NT2/D1 (cell line): ENCODE data around the gene PCP4.

Experiments used
- DNase-seq: peaks from one replicate; pipeline ENCODE4 v3.0.0-alpha.2; 2011; ENCODE audit warnings: low read depth, low spot score
- H3K27me3 ChIP-seq: 2 replicates; pipeline ENCODE4 v1.6.0; 2011; ENCODE audit warnings: mild to moderate bottlenecking; ENCODE audit not compliant: insufficient read length, insufficient read depth
- H3K36me3 ChIP-seq: 2 replicates; pipeline ENCODE4 v1.6.1; 2011; ENCODE audit warnings: mild to moderate bottlenecking, low read length, mixed read lengths; ENCODE audit not compliant: insufficient read depth, insufficient read length
- H3K4me1 ChIP-seq: 2 replicates; pipeline ENCODE4 v1.5.1; 2011; ENCODE audit not compliant: insufficient read depth, insufficient read length
- H3K4me3 ChIP-seq: 2 replicates; pipeline ENCODE4 v1.5.1; 2011; ENCODE audit warnings: low read depth; ENCODE audit not compliant: insufficient read length
- H3K9ac ChIP-seq: 2 replicates; pipeline ENCODE4 v1.6.0; 2011; ENCODE audit warnings: low read depth; ENCODE audit not compliant: insufficient read length
- H3K9me3 ChIP-seq: 2 replicates; pipeline ENCODE4 v1.5.1; 2011; ENCODE audit warnings: mild to moderate bottlenecking, low read length; ENCODE audit not compliant: insufficient read depth
- SUZ12 ChIP-seq: IDR thresholded peaks from 2 replicates; pipeline ENCODE4 v1.6.1; 2011; ENCODE audit not compliant: insufficient read length, insufficient read depth; ENCODE audit errors: extremely low read depth
- YY1 ChIP-seq: IDR thresholded peaks from 2 replicates; pipeline ENCODE4 v1.6.1; 2011; ENCODE audit not compliant: insufficient read length, insufficient read depth
- ZNF274 ChIP-seq: IDR thresholded peaks from 2 replicates; pipeline ENCODE4 v1.6.1; 2011; ENCODE audit warnings: mild to moderate bottlenecking, low read depth, low read length

The PCP4 gene

GRCh38 chr21:39867198-39867650 is at the start of gene PCP4:
Gene PCP4 (plus strand): TSS chr21:39867438. CDS start chr21:39867502, 64 bp downstream.
- no peaks in the 10 kb centered on the region for H3K9me3 ChIP-seq
- H3K4me3 ChIP-seq: no peak within 1 kb of the TSS
- TF ChIP-seq ZNF274: no peak
- TF ChIP-seq SUZ12: no peak
- no peak for TF ChIP-seq YY1

GRCh38 chr21:39818557-39818956 is 48.7 kb upstream of the PCP4 start:
- Histone ChIP-seq H3K9ac (no peak overlapping the region), H3K27me3 (no peaks in the 10 kb centered on the region), H3K4me1 (no peaks in the 10 kb centered on the region), H3K4me3 (no peak overlapping the region), H3K36me3 (no peaks in the 10 kb centered on the region), H3K9me3 (peaks cover 8% of the 10 kb centered on the region; the same call in 1 of the 2 replicates)
- no peak for TF ChIP-seq ZNF274
- TF ChIP-seq YY1: no peak
- TF ChIP-seq SUZ12: no peak
- no peak for DNase-seq

More at GRCh38 chr21:39867198-39867650, at the start of gene PCP4:
- Histone ChIP-seq H3K4me1 (no peaks in the 10 kb centered on the region), H3K27me3 (peaks cover 3% of the 10 kb centered on the region), H3K36me3 (no peaks in the 10 kb centered on the region), H3K9ac (no peak within 1 kb of the TSS)
- DNase-seq: peak; percentile 88

- no peaks in the 10 kb centered on the region for H3K9me3 ChIP-seq
- no peak for DNase-seq
- no peaks in the 10 kb centered on the region for H3K27me3 ChIP-seq
- no peak overlapping the region for H3K4me3 ChIP-seq
- no peak for TF ChIP-seq YY1
- no peak for TF ChIP-seq SUZ12
- no peak for TF ChIP-seq ZNF274
- no peaks in the 10 kb centered on the region for H3K36me3 ChIP-seq
- no peaks in the 10 kb centered on the region for H3K4me1 ChIP-seq
- H3K9ac ChIP-seq: no peak overlapping the region
These were observed 45.2 kb upstream of the PCP4 start for GRCh38 chr21:39822042-39822441.

- Histone ChIP-seq H3K9ac (no peak overlapping the region), H3K9me3 (no peaks in the 10 kb centered on the region), H3K36me3 (no peaks in the 10 kb centered on the region), H3K4me3 (no peak overlapping the region), H3K4me1 (no peaks in the 10 kb centered on the region), H3K27me3 (no peaks in the 10 kb centered on the region)
- DNase-seq: no peak
- TF ChIP-seq ZNF274 (no peak), YY1 (no peak), SUZ12 (no peak)
These were observed 42.0 kb upstream of the PCP4 start for GRCh38 chr21:39825250-39825649.

GRCh38 chr21:39834543-39834942 is 32.7 kb upstream of the PCP4 start:
- Histone ChIP-seq H3K27me3 (no peaks in the 10 kb centered on the region), H3K9me3 (no peaks in the 10 kb centered on the region), H3K9ac (no peak overlapping the region), H3K4me3 (no peak overlapping the region), H3K4me1 (no peaks in the 10 kb centered on the region), H3K36me3 (no peaks in the 10 kb centered on the region)
- TF ChIP-seq SUZ12 (no peak), ZNF274 (no peak), YY1 (no peak)
- no peak for DNase-seq

- DNase-seq: no peak
- Histone ChIP-seq H3K9ac (no peak overlapping the region), H3K36me3 (no peaks in the 10 kb centered on the region), H3K9me3 (no peaks in the 10 kb centered on the region), H3K27me3 (no peaks in the 10 kb centered on the region), H3K4me1 (peaks cover 3% of the 10 kb centered on the region), H3K4me3 (no peak overlapping the region)
- no peak for TF ChIP-seq SUZ12
These were observed 29.3 kb upstream of the PCP4 start for GRCh38 chr21:39837861-39838359.

GRCh38 chr21:39840373-39841097 is 26.7 kb upstream of the PCP4 start:
- no peak for DNase-seq
- TF ChIP-seq YY1 (no peak), ZNF274 (no peak), SUZ12 (no peak)
- Histone ChIP-seq H3K4me1 (peaks cover 3% of the 10 kb centered on the region), H3K27me3 (no peaks in the 10 kb centered on the region), H3K9ac (no peak overlapping the region), H3K4me3 (no peak overlapping the region), H3K9me3 (no peaks in the 10 kb centered on the region), H3K36me3 (no peaks in the 10 kb centered on the region)
